GM18502 (cell line): ENCODE measurements around the gene WDR82.
A peak's percentile ranks its signal among the peaks of the same experiment; 100 is the strongest.

ENCODE experiments used
- ATAC-seq: cut with Tn5 transposase; IDR thresholded peaks from one replicate; pipeline ENCODE4 v1.9.1; 2021; ENCODE audit warnings: mild to moderate bottlenecking; ENCODE audit not compliant: unreplicated experiment, poor library complexity

The WDR82 gene

GRCh38 chr3:52240886-52241370 lies 37.5 kb downstream of the WDR82 start:
- ATAC-seq = no peak

- no peak for ATAC-seq
Measured at GRCh38 chr3:52240059-52240885, 38.2 kb downstream of the WDR82 start.

GRCh38 chr3:52238761-52239701 lies 39.4 kb downstream of the WDR82 start, which contains the start of gene TWF2:
TWF2 (minus strand) TSS chr3:52239158; CDS start chr3:52239016, 142 bp downstream.
- peak; percentile 74 for ATAC-seq

- peak; percentile 25 for ATAC-seq
Measured at GRCh38 chr3:52238193-52238760, 40.2 kb downstream of the WDR82 start.

GRCh38 chr3:52237657-52238172 lies 40.7 kb downstream of the WDR82 start:
- no peak for ATAC-seq

GRCh38 chr3:52237006-52237656 lies 41.3 kb downstream of the WDR82 start:
- ATAC-seq = no peak

- ATAC-seq = no peak
Measured at GRCh38 chr3:52236424-52236886, 42.0 kb downstream of the WDR82 start.

- no peak for ATAC-seq
Measured at GRCh38 chr3:52234516-52235447, 43.7 kb downstream of the WDR82 start.

- ATAC-seq = no peak
Measured at GRCh38 chr3:52233968-52234367, 44.5 kb downstream of the WDR82 start.

- no peak for ATAC-seq
Measured at GRCh38 chr3:52233108-52233591, 45.3 kb downstream of the WDR82 start.

- ATAC-seq = no peak
Measured at GRCh38 chr3:52232279-52233107, 46.0 kb downstream of the WDR82 start.

- no peak for ATAC-seq
Measured at GRCh38 chr3:52231502-52232278, 46.8 kb downstream of the WDR82 start.

- no peak for ATAC-seq
Measured at GRCh38 chr3:52230889-52231499, 47.5 kb downstream of the WDR82 start.

GRCh38 chr3:52230461-52230860 lies 48.0 kb downstream of the WDR82 start:
- no peak for ATAC-seq

GRCh38 chr3:52229656-52230055 lies 48.8 kb downstream of the WDR82 start:
- no peak for ATAC-seq

GRCh38 chr3:52228751-52229291 lies 49.6 kb downstream of the WDR82 start:
- no peak for ATAC-seq
